Measurements from ENCODE around the gene CSPG4. TPM values are rescaled to one million over a fixed set of nuclear protein-coding genes. Genes with fewer than 3 reads are reported as not detected.
"Not testable (repeated sequence)": the region's sequence is repeated elsewhere in the genome, so short reads cannot be mapped to it uniquely, and the experiment has no call there.

CSPG4 gene
- total RNA-seq, 1 experiment from 2014 or later: 0.03 TPM

DNA sequence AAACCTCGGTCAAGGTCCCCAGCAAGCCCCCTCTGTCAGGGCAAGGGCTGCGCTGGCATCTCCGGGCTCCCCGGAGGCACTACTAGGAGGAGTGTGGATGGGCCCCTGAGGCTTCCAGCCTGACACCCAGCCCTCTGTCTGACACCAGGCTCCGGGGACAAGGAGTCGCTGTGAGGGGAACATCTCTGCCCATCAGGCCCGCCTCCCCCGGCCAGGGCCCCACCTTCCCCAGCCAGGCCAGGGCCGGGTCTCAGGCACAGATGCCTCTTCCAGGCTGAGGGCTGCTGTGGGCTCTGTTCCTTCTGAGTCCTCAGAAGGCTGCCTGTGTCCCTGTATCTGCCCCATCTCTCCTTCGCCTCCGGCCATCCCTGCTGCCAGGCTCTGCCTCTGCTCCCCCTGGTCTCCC lies 15.8 kb downstream of the CSPG4 start:
- no peak for DNase-seq (ENCODE audit: low read depth)
- in situ Hi-C loops (cut with HindIII; ENCODE audit: low pct_unique_long_range_greater_than_20kb, low sequenced_read_pairs): no loop called here

DNA sequence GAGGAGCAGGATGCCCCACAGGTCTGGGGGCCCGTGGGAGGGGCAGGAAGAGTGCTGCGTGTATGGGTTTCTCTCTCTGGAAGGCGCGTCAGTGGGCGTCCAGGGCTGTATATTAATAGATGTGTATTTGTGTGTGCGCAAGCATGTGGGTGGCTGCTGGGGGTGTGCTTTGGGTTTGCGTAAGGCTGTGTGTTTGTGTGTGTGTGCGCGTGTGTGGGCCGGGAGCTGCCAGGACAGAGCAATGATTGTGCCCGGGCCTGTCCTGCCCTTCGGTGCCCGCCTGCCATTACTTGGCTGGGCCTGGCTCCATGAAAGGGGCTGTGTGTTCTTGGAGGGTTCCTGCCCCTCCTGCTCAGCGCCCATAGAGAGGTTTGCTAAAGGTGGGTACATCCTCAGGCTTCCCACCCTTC lies 16.3 kb downstream of the CSPG4 start:
- DNase-seq (ENCODE audit: low read depth): no peak
- in situ Hi-C loops (cut with HindIII; ENCODE audit: low pct_unique_long_range_greater_than_20kb, low sequenced_read_pairs): no loop called here

DNA sequence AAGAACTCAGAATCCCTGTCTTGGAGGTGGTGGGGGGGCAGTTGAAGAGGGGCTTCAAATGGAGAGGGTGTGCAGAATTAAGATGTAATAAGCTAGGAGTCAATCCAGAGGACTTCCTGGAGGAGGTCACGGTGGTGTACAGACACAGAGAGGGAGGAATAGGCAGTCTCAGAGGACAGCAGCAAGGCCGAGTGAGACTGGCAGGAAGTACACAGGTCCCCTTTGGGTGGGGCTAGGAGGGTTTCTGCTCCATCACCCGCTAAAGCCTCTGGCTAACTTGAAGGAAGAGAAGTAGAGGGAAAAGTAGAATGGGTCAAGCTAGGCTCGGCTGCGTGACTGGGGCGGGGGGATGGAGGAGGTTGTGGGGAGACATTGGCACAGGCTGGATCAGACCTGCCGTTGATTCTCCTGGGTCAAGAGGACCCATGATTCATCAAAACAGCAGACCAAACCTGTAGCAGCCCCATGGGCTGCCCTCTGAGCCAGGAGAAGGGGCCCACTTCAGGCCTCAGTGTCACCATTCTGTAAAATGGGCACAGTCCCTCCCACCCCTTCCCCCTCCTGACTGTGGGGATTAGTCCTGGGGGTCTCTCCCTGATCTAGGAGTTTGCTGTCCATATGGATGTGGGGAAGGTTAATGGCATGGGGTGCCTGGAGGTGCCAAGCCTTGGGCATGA lies 16.9 kb downstream of the CSPG4 start:
- in situ Hi-C loops (cut with HindIII; ENCODE audit: low pct_unique_long_range_greater_than_20kb, low sequenced_read_pairs): no loop called here

DNA sequence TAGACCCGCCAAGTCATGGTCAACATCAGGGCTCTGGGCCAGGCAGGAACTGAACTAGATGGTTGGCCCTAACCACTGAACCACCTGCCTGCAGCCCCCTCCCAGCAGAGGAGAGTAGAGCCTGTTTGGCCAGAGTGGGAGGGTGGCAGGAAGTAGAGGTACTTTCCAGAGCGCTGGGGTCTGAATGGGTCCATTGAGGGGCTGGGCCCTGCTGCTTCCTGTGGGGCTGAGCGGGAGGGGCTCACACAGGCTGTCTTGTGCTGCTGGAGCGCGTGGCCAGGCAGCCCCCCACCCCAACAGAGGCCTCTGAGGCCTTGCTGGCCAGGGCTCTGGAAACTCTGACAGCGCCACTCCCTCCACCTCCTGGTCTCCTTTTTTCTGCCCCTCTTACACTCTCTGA lies 17.4 kb downstream of the CSPG4 start:
- in situ Hi-C loops (cut with HindIII; ENCODE audit: low pct_unique_long_range_greater_than_20kb, low sequenced_read_pairs): no loop called here
- DNase-seq (ENCODE audit: low read depth): no peak

More for the DNA sequence above, 16.9 kb downstream of the CSPG4 start:
- DNase-seq (ENCODE audit: low read depth): no peak

DNA sequence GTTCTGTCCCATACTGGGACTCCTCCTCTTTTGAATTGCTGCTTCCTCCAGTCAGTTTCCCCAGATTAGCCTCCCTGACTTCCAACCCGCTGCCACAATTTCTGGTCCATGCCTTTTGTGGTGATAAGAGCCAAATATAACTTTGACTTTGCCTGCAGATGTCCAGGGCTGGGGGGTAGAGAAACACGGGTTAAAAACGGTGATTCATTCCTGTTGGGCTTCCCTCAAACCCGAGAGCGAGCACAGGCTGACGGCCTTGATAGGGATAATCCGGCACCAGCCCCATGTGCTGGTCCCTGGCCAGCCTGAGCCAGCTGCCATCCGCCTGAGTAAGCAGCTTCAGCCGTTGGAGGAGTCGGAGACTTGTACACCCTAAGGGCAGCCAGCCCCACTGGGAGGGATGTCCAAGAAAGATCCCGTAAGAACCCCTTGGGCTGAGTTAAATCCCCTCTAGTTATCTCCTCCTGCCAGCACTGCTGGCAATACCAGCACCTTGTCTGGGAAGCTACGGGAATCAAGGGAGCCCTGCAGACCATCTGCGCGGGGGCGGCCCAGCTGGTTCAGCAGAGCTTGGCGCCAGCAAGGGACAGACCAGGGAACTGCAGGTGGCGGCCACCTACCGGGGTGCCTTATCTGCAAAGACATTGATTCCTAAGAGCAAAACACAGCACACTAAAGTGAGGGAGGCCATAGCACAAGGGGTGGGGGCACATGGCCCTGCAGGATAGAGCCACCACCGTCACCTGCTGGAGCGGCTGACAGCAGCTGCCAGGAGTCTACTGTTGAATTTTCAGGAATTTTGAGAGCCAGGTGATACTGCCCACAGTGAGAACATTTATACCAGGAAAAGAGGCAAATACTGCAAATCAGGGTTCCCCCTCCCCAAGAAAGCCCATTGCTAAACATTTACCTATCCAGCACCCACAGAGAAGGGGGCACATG lies 18.1 kb downstream of the CSPG4 start:
- no peak for DNase-seq (ENCODE audit: low read depth)
- in situ Hi-C loops (cut with HindIII; ENCODE audit: low pct_unique_long_range_greater_than_20kb, low sequenced_read_pairs): no loop called here

DNA sequence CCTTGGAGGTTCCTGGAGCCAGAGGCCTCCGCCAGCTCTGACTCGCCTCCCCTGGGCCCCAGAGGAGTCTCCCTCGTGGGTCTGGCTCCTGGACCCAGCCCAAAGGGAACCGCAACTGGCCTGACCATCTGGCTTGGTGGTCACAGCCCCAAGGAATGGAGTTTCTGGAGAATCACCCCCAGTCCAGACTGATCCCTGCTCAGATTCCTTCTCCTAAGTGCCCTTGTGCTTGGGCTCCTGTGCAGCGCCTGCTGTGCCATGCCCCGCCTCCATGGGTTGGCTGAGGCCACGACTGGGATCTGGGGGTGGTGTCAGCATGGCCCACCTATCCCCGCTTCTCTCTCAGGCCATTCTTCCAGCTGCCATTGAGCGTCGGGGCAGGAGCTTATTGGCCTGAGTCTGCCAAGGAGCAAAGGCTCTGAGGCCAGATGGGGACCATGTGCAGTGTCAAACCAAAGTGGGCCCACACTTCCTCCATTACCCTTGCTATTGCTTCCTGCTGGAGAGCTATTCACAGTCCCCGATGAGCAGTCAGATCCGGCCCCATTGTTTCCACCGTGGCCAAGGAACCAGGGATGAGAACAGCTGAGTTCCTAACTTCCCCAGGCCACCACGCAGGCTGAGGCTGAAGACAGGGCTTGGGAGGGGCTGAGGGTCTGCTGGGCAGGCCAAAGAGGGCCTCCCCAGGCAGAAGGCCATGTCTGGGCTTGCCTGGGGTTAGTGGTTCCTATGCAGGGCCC lies 19.0 kb downstream of the CSPG4 start:
- in situ Hi-C loops (cut with HindIII; ENCODE audit: low pct_unique_long_range_greater_than_20kb, low sequenced_read_pairs): no loop called here
- DNase-seq (ENCODE audit: low read depth): no peak

DNA sequence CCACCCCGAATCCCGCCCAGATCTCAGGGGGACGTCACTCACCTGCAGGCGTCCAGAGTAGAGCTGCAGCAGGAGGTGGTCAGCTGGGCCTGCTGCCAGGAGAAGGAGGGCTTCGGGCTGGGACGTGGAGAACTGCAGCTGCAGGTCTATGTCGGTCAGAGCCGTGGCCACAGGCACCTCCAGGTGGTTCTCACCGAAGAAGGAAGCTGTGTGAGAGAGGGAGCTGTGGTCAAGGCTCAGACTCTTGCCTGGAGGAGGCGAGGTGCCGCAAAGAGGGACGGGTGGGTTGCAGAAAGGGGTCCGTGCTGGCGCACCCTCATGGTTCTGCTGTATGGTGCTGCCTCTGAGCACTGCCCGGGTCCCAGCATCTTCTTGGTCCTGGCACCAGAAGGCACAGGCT lies 19.6 kb downstream of the CSPG4 start:
- DNase-seq (ENCODE audit: low read depth); in situ Hi-C loops (cut with HindIII; ENCODE audit: low pct_unique_long_range_greater_than_20kb, low sequenced_read_pairs): not testable (repeated sequence)

DNA sequence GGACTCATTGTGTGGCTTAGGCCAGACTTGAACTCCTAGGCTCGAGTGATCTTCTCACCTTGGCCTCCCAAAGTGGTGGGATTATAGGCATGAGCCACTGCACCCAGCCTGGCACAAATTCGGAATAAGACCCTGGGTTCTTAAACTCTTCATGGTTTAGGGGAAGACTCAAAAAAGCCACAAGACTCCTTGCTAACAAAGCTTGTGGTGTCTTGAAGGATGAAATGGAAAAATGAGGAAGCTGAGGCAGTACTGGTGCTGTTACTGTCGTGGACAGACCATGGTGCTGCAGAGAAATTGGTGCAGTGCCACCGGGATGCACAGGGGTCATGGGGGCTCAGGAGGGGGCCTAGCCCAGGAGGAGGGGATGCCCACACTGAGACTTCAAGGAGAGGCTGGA lies 20.3 kb downstream of the CSPG4 start:
- in situ Hi-C loops (cut with HindIII; ENCODE audit: low pct_unique_long_range_greater_than_20kb, low sequenced_read_pairs); DNase-seq (ENCODE audit: low read depth): not testable (repeated sequence)

DNA sequence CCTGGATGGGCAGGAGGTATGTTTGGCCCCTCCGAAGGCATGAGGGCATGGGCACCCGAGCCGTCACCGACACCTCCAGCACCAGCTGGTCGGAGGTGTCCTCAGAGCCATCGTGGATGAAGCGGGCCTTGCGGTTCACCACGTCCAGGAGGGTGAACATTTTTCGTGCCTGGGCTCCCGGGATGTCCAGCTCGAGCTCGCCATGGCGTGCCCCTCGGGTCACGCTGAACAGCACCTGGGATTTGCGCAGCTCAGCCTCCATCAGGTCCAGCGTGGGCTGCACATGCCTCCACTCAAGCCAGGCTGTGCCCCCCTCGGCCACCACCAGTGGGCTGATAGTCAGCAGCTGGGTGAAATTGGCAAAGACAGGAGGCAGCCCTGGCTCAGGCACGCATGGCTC lies 23.2 kb downstream of the CSPG4 start:
- DNase-seq (ENCODE audit: low read depth); in situ Hi-C loops (cut with HindIII; ENCODE audit: low pct_unique_long_range_greater_than_20kb, low sequenced_read_pairs): not testable (repeated sequence)

DNA sequence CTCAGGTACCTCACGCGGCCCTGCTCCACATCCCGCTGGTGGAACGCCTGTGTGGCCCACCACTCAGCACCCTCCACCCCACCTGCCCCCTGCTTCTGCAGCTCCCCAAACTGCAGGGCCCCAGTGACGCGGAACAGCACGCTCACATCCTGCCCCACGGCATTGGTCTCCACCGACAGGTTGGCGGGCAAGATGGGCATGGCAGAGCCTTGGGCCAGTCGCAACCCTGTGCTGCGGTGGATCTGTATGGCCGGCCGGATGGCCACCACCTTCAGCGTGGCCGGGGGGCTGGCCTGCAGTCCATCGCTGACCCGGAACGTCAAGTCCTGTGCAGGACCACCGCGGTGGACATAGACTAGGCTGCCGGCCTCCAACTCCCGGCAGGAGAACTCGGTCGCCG lies 23.8 kb downstream of the CSPG4 start:
- in situ Hi-C loops (cut with HindIII; ENCODE audit: low pct_unique_long_range_greater_than_20kb, low sequenced_read_pairs): no loop called here

DNA sequence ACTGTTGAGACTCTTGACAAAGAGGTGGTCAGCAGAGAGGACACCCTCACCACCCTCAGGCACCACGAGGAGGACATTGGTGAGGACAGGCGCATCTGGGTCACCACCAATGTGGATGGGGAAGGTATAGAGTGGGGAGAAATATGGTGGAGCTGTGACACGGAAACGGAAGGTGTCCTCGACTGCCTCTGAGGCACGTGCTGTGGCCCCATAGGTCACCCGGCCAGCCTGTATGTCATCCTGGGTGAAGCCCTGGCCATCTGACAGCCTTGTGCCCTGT lies 24.4 kb downstream of the CSPG4 start:
- no peak for DNase-seq (ENCODE audit: low read depth)
- in situ Hi-C loops (cut with HindIII; ENCODE audit: low pct_unique_long_range_greater_than_20kb, low sequenced_read_pairs): no loop called here

More for the DNA sequence above, 23.8 kb downstream of the CSPG4 start:
- no peak for DNase-seq (ENCODE audit: low read depth)

DNA sequence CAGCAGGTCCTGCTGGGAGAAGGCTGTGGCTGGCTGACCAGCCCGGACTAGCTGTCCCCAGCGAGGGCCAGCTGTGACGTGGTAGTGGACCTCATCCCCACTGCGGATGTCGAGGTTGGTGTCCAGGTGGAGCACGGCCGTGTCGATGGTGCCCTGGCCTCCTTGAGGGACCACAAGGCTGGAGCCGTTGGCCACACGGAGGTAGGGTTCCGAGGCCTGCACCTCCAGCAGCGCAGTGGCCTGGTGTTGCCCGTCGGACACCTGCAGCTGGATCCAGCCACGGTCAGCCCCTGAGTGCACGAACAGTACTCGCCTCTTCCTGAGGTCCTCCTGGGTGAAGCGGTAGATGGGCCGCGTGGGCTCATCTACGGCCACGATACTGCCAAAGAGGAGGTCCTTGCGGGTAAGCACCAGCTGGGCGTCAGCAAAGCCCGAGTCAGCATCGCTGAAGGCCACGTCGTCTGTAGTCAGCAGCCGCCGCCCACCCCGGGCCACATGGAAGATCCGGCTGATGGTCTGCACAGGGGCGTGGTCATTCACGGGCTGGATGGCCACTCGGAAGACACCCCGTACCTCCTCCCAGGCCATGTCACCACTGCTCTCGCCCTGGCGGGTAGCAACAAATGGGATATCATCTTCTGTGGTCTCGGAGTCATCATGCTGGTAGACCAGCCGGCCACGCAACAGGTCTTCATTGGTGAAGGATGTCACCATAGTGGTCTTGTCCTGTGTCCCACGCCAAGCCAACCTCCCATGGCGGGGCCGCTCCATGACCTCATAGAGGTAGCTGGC lies 25.0 kb downstream of the CSPG4 start:
- in situ Hi-C loops (cut with HindIII; ENCODE audit: low pct_unique_long_range_greater_than_20kb, low sequenced_read_pairs): no loop called here
- no peak for DNase-seq (ENCODE audit: low read depth)

DNA sequence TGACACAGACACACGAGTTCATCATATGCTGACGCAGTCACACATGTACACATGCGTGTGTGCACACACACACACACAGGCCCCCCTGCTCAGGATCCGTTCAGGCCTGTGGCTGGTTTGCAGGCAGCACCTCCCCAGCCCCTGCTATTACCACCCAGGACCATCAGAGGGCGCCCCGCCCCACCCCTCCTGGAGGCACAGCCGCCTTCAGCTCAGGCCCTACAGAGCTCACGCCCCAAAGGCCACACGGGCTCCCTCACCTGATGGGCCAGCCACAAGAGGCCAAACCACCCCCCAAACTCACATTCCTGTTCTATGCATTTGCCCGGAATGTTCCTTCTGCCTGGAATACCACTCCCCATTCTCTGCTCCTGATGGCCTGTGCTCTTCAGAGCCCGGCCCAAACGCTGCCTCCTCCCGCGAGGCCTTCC lies 26.4 kb downstream of the CSPG4 start:
- in situ Hi-C loops (cut with HindIII; ENCODE audit: low pct_unique_long_range_greater_than_20kb, low sequenced_read_pairs): not testable (repeated sequence)

DNA sequence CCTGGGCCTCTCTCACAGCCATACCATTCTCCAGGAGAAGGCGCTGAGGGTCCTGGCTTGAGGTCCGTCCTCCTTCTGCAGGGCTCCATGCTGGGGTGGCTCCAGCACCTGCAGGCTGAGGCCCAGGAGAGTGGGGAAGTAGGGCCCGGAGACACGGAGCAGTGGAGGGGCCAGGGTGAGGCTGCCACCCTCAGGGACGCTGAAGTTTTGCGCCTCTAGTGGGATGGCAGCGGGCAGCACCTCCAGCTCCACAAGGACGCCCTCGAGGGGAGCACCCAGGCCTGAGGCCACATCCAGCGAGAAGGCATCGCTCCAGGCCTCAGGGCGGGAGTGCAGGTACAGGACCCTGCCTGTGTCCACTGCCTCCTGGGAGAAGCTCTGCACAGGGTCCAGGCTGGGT lies 27.5 kb downstream of the CSPG4 start:
- in situ Hi-C loops (cut with HindIII; ENCODE audit: low pct_unique_long_range_greater_than_20kb, low sequenced_read_pairs): no loop called here
- DNase-seq (ENCODE audit: low read depth): no peak

More for the DNA sequence above, 26.4 kb downstream of the CSPG4 start:
- peak; percentile 37 for DNase-seq (ENCODE audit: low read depth)

DNA sequence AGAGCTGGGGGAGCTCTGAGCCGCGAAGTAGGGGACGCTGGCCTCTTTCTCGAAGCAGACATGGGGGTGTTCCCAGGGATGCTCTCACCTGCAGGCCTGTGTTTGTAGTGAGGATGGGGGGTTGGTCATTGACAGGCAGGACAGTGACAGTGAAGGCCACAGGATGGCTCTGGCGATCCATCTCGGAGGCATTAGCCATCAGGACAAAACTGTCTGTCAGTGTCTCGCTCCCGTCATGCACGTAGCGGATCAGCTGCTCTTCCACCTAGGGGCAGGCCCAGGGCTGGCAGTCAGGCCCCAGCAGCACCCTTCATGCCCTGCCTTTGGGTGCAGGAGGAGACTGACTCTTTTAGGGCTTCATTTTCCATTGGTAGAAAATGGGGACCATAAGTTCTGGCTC lies 28.0 kb downstream of the CSPG4 start:
- DNase-seq (ENCODE audit: low read depth): no peak
- in situ Hi-C loops (cut with HindIII; ENCODE audit: low pct_unique_long_range_greater_than_20kb, low sequenced_read_pairs): no loop called here

DNA sequence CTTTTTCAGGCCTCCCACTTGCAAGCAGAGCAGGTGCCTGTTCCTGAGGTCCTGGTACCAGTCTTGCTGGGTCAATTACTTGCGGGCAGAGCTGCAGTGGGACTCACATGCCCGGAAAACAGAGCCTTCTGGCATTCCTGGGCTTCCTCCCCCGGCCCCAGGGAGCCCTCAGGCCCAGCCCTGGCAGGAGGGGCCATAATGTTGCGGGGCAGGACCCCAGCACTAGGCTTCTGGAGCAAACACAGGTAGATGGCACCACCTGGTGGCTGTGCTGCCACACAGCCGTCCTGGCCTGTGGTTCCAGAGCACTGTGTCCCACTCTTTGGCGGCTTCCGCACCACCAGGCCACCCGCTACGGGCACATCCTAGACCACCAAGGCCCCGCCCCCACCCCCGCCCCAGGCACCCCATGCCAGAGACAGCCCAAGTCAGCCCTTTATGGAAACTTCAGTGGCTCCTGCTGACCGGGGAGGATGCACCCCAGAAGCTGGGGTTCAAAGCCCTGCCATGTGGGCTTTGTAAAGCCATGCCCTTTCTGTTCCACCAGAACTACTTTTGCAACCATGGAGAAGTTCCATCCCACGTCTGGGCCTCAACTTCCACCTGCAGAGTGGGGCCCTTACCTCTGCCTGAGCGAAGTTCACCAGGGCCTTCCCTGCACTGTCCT lies 28.9 kb downstream of the CSPG4 start:
- peak; percentile 35 for DNase-seq (ENCODE audit: low read depth)
- in situ Hi-C loops (cut with HindIII; ENCODE audit: low pct_unique_long_range_greater_than_20kb, low sequenced_read_pairs): not testable (repeated sequence)

DNA sequence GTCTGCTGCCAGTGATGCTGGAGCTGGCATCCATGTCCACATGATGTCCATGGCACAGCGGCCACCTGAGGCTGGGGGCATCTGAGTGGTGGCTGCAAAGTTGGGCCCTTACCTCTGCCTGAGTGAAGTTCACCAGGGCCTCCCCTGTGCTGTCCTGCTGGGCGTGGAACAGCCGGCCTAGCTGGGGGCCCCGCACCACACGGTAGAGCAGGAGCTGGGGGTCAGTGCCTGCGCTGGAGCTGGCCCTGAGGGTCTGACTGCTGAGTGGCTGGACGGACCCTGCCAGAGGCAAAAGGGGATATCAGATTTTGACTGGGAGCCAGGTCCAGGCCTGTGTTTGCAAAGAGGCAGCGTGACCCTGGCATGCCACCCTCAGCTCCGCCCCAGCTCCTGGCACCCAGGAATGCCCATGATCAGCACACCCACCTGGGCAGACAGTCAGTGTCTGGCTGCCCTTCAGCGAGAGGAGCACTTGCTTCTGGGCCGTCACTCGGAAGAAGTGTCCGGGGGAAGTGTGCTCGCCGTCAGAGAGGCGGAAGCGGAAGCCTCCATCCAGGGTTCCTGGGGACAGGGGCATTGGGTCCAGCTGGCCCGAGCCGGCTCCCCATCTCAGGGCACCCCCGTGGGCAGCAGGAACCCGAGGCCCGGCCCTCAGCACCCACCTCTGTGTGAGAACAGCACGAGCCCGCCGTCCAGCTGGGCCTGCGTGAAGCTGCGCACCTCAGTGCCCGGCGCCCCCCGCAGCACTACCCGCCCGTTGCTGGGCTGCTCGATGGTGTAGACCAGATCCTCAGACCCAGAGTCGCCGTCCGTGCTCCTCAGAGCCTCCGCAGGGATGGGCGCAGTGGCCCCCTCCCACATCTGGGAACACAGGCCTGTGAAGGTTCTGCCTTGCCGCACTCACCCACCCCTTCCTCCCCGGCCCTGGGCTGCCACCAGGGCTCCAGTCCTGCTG lies 30.2 kb downstream of the CSPG4 start:
- in situ Hi-C loops (cut with HindIII; ENCODE audit: low pct_unique_long_range_greater_than_20kb, low sequenced_read_pairs): no loop called here
- no peak for DNase-seq (ENCODE audit: low read depth)
